ENCODE results near the gene CMAS.

- no peak for TF ChIP-seq RAD21 (IDR thresholded peaks at IDR 0.05; ENCODE audit: low read depth)
- TF ChIP-seq CTCF (IDR thresholded peaks at IDR 0.05 in 2 of 3, conservative IDR thresholded peaks at IDR 0.05 in 1 of 3; ENCODE audit: borderline replicate concordance in 1 of 3, insufficient read depth in 1 of 3, low read depth in 2 of 3, low read length in 2 of 3): no peak
- no peak for TF ChIP-seq EZH2 (IDR thresholded peaks at IDR 0.05)
- TF ChIP-seq EZH2phosphoT487 (IDR thresholded peaks at IDR 0.05; ENCODE audit: borderline replicate concordance): no peak
- TF ChIP-seq ZBTB33 (IDR thresholded peaks at IDR 0.05; ENCODE audit: extremely low read depth, insufficient replicate concordance, low read length): no peak
- no peak for TF ChIP-seq MAX (IDR thresholded peaks at IDR 0.05)
- TF ChIP-seq SP1 (IDR thresholded peaks at IDR 0.05; ENCODE audit: low read depth): no peak
- no peak for TF ChIP-seq ATF3 (IDR thresholded peaks at IDR 0.05)
- TF ChIP-seq SIN3A (IDR thresholded peaks at IDR 0.05; ENCODE audit: low read depth): no peak
Observed at GRCh38 chr12:22038734-22039133, 7.3 kb upstream of the CMAS start.

Data from HCT116 (cell line).